Measurements from ENCODE around the gene LCN6. TPM values are rescaled to one million over a fixed set of nuclear protein-coding genes. Genes with fewer than 3 reads are reported as not detected.

Gene LCN6
- total RNA-seq, 1 donor from 2014 or later = not detected

DNA sequence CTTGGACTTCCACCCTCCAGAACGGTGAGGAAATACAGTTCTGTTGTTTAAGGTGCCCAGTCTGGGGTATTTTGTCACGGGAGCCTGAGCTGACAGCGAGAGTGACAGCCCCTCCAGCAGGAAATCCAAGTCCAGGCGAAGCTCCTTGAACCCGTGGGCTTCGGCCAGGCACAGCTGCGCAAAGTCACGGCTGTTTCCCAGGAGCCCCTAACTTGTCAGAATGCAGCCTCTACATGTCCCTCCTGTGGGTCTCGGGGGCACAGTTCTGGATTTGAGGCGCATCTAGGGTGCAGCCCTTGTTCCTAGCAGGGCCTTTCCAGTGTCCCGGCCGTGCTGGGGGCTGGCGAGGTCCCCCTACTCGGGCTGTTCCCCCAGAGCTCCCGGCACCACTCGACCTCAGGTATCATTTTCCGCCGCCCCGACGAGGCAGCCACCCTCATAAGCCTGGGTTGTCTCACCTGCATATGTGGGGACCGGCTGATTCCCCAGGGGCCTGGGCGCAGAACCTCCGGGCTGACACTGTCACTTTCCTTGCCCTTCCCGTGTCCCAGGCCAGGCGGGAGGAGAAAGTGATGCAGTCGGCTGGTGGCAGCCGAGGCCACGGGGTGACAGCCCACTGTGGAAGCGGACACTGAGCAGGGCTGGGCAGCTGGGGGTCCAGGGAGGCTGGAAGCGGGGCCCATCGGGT lies 5.2 kb upstream of the LCN6 start:
- peaks cover 10% of the 10 kb centered on the region for H3K9me3 ChIP-seq (ENCODE audit: insufficient read depth, low read depth, low read length)
- no peaks in the 10 kb centered on the region for H4K20me1 ChIP-seq (ENCODE audit: insufficient read depth, low read length)
- TF ChIP-seq EZH2 (IDR thresholded peaks at IDR 0.05; ENCODE audit: insufficient read depth, low read length) = no peak
- TF ChIP-seq, protein P1, sequence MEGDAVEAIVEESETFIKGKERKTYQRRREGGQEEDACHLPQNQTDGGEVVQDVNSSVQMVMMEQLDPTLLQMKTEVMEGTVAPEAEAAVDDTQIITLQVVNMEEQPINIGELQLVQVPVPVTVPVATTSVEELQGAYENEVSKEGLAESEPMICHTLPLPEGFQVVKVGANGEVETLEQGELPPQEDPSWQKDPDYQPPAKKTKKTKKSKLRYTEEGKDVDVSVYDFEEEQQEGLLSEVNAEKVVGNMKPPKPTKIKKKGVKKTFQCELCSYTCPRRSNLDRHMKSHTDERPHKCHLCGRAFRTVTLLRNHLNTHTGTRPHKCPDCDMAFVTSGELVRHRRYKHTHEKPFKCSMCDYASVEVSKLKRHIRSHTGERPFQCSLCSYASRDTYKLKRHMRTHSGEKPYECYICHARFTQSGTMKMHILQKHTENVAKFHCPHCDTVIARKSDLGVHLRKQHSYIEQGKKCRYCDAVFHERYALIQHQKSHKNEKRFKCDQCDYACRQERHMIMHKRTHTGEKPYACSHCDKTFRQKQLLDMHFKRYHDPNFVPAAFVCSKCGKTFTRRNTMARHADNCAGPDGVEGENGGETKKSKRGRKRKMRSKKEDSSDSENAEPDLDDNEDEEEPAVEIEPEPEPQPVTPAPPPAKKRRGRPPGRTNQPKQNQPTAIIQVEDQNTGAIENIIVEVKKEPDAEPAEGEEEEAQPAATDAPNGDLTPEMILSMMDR (IDR thresholded peaks at IDR 0.05; ENCODE audit: insufficient read depth, low read depth, low read length) = no peak
- no peak overlapping the region for H3K9ac ChIP-seq (ENCODE audit: low read length)
- FAIRE-seq (no peak), DNase-seq (ENCODE audit: low read depth) (no peak)
- H3K4me1 ChIP-seq (ENCODE audit: insufficient read depth, low read length) = no peaks in the 10 kb centered on the region
- H3K36me3 ChIP-seq (ENCODE audit: insufficient read depth, low read length) = no peaks in the 10 kb centered on the region
- H3K9me3 Mint-ChIP-seq (ENCODE audit: unreplicated experiment) = peaks cover 19% of the 10 kb centered on the region
- no peak overlapping the region for H3K4me2 ChIP-seq (ENCODE audit: low read length)
- peaks cover 3% of the 10 kb centered on the region for H3K27me3 ChIP-seq (ENCODE audit: insufficient read depth, low read length)
- H3K4me3 Mint-ChIP-seq (ENCODE audit: unreplicated experiment) = no peak overlapping the region
- H3K27ac ChIP-seq (ENCODE audit: low read depth, low read length) = no peak overlapping the region
- no peaks in the 10 kb centered on the region for H3K79me2 ChIP-seq (ENCODE audit: insufficient read depth, low read length)
- H3K4me1 Mint-ChIP-seq (ENCODE audit: low read depth, unreplicated experiment) = no peaks in the 10 kb centered on the region
- H3K27ac Mint-ChIP-seq (ENCODE audit: unreplicated experiment) = no peak overlapping the region
- H2AFZ ChIP-seq (ENCODE audit: low read depth, low read length) = no peak overlapping the region
- peaks cover 9% of the 10 kb centered on the region for H3K27me3 Mint-ChIP-seq (ENCODE audit: low read depth, unreplicated experiment)
- peaks cover 5% of the 10 kb centered on the region for H3K36me3 Mint-ChIP-seq (ENCODE audit: low read depth, unreplicated experiment)
- no peak overlapping the region for H3K4me3 ChIP-seq (ENCODE audit: insufficient read depth, low read depth, low read length)

DNA sequence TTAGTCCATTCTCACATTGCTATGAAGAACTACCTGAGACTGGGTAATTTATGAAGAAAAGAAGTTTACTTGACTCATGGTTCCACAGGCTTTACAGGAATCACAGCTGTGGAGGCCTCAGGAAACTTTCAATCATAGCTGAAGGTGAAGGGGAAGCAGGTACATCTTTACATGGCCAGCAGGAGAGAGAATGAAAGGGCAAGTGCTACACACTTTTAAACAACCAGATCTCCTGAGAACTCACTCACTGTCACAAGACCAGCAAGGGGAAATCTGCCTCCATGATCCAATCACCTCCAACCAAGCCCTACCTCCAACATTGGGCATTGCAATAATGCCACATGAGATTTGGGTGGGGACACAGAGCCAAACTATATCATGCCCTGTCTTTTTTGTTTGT lies 3.5 kb upstream of the LCN6 start:
- FAIRE-seq = no peak
- H3K27me3 ChIP-seq (ENCODE audit: insufficient read depth, low read length) = peaks cover 3% of the 10 kb centered on the region
- Mint-ChIP-seq H3K27ac (ENCODE audit: unreplicated experiment) (no peak overlapping the region), H3K4me3 (ENCODE audit: unreplicated experiment) (no peak overlapping the region), H3K36me3 (ENCODE audit: low read depth, unreplicated experiment) (peaks cover 5% of the 10 kb centered on the region), H3K9me3 (ENCODE audit: unreplicated experiment) (peaks cover 19% of the 10 kb centered on the region), H3K4me1 (ENCODE audit: low read depth, unreplicated experiment) (no peaks in the 10 kb centered on the region), H3K27me3 (ENCODE audit: low read depth, unreplicated experiment) (peaks cover 14% of the 10 kb centered on the region)
- H3K4me1 ChIP-seq (ENCODE audit: insufficient read depth, low read length) = no peaks in the 10 kb centered on the region
- no peaks in the 10 kb centered on the region for H3K36me3 ChIP-seq (ENCODE audit: insufficient read depth, low read length)
- H3K27ac ChIP-seq (ENCODE audit: low read depth, low read length) = no peak overlapping the region
- no peak overlapping the region for H3K4me2 ChIP-seq (ENCODE audit: low read length)
- no peak overlapping the region for H3K4me3 ChIP-seq (ENCODE audit: insufficient read depth, low read depth, low read length)
- H3K79me2 ChIP-seq (ENCODE audit: insufficient read depth, low read length) = no peaks in the 10 kb centered on the region
- H2AFZ ChIP-seq (ENCODE audit: low read depth, low read length) = no peak overlapping the region
- H3K9me3 ChIP-seq (ENCODE audit: insufficient read depth, low read depth, low read length) = peaks cover 10% of the 10 kb centered on the region
- H4K20me1 ChIP-seq (ENCODE audit: insufficient read depth, low read length) = no peaks in the 10 kb centered on the region
- no peak overlapping the region for H3K9ac ChIP-seq (ENCODE audit: low read length)
- DNase-seq (ENCODE audit: low read depth) = no peak
- TF ChIP-seq, protein P1 (IDR thresholded peaks at IDR 0.05; ENCODE audit: insufficient read depth, low read depth, low read length) = no peak
- no peak for TF ChIP-seq EZH2 (IDR thresholded peaks at IDR 0.05; ENCODE audit: insufficient read depth, low read length)

DNA sequence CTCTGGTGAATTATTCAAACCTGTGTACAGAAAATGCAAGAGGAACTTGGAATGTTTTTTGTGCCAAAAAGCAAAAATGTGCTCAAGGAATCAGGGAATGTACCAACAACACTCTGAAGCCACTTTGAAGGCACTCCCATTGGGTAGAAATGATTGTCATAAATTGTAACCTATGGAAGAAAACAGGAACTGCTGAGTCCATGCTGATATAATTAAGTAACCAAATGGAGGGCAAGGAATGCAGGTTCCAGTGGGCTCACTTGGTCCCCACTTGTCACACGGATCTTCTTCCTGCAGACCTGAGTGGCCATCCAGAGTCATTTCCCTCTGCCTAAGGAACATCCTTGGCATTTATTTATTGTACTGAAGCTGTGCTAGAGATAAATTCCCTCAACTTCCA lies 2.9 kb upstream of the LCN6 start:
- Histone ChIP-seq H3K79me2 (ENCODE audit: insufficient read depth, low read length) (no peaks in the 10 kb centered on the region), H3K27ac (ENCODE audit: low read depth, low read length) (no peak overlapping the region), H3K9ac (ENCODE audit: low read length) (no peak overlapping the region), H3K27me3 (ENCODE audit: insufficient read depth, low read length) (peaks cover 3% of the 10 kb centered on the region), H3K4me2 (ENCODE audit: low read length) (no peak overlapping the region), H2AFZ (ENCODE audit: low read depth, low read length) (no peak overlapping the region), H3K36me3 (ENCODE audit: insufficient read depth, low read length) (no peaks in the 10 kb centered on the region), H3K9me3 (ENCODE audit: insufficient read depth, low read depth, low read length) (peaks cover 7% of the 10 kb centered on the region), H3K4me1 (ENCODE audit: insufficient read depth, low read length) (no peaks in the 10 kb centered on the region), H4K20me1 (ENCODE audit: insufficient read depth, low read length) (no peaks in the 10 kb centered on the region), H3K4me3 (ENCODE audit: insufficient read depth, low read depth, low read length) (no peak overlapping the region)
- Mint-ChIP-seq H3K4me1 (ENCODE audit: low read depth, unreplicated experiment) (no peaks in the 10 kb centered on the region), H3K27ac (ENCODE audit: unreplicated experiment) (no peak overlapping the region), H3K9me3 (ENCODE audit: unreplicated experiment) (peaks cover 17% of the 10 kb centered on the region), H3K27me3 (ENCODE audit: low read depth, unreplicated experiment) (peaks cover 14% of the 10 kb centered on the region), H3K36me3 (ENCODE audit: low read depth, unreplicated experiment) (peaks cover 5% of the 10 kb centered on the region), H3K4me3 (ENCODE audit: unreplicated experiment) (no peak overlapping the region)
- DNase-seq (ENCODE audit: low read depth) (no peak), FAIRE-seq (no peak)
- no peak for TF ChIP-seq EZH2 (IDR thresholded peaks at IDR 0.05; ENCODE audit: insufficient read depth, low read length)
- TF ChIP-seq, protein P1 (IDR thresholded peaks at IDR 0.05; ENCODE audit: insufficient read depth, low read depth, low read length) = no peak

Measured in astrocyte (in vitro differentiated cells and primary cell).